Islet of Langerhans (tissue), 1 donor: ENCODE results near the gene ABHD15.

Source experiments
- FAIRE-seq: peaks from one replicate; lab custom pipeline; 2011; peaks lifted over from hg19 to GRCh38; lab: Jason Lieb, UNC

Gene ABHD15

GRCh38 chr17:29518359-29518758, 48.5 kb downstream of the ABHD15 start:
- FAIRE-seq: no peak

- no peak for FAIRE-seq
These were observed 52.0 kb downstream of the ABHD15 start for GRCh38 chr17:29514792-29515191.

GRCh38 chr17:29510953-29511352, 55.9 kb downstream of the ABHD15 start:
- FAIRE-seq: no peak
